GM10266 (cell line): ENCODE results near the gene ESPNL.
"Not testable (repeated sequence)": the region's sequence is repeated elsewhere in the genome, so short reads cannot be mapped to it uniquely, and the experiment has no call there.

Source experiments
- DNase-seq: peaks from one replicate; pipeline ENCODE4 v3.0.0; 2012; ENCODE audit errors: extremely low spot score
- CTCF ChIP-seq: IDR thresholded peaks from 2 replicates; pipeline ENCODE4 v1.5.1; 2012; ENCODE audit warnings: mild to moderate bottlenecking, low read depth; ENCODE audit not compliant: control insufficient read depth, insufficient read depth; ENCODE audit errors: missing control alignments

ESPNL gene

GRCh38 chr2:238060542-238061314 lies 39.4 kb upstream of the ESPNL start, which contains the start of gene SCLY:
Gene SCLY (plus strand): TSS chr2:238061001. CDS start chr2:238061055, 54 bp downstream.
- DNase-seq: peak; percentile 100
- TF ChIP-seq CTCF: no peak

- peak; percentile 45 for DNase-seq
- no peak for TF ChIP-seq CTCF
These were observed 38.6 kb upstream of the ESPNL start for GRCh38 chr2:238061315-238062202.

GRCh38 chr2:238063414-238064189 lies 36.5 kb upstream of the ESPNL start:
- DNase-seq: no peak
- no peak for TF ChIP-seq CTCF

- no peak for DNase-seq
- no peak for TF ChIP-seq CTCF
These were observed 35.8 kb upstream of the ESPNL start for GRCh38 chr2:238064376-238064775.

GRCh38 chr2:238065071-238065846 lies 34.9 kb upstream of the ESPNL start:
- DNase-seq: no peak
- no peak for TF ChIP-seq CTCF

GRCh38 chr2:238066218-238066617 lies 33.9 kb upstream of the ESPNL start:
- DNase-seq: no peak
- TF ChIP-seq CTCF: no peak

GRCh38 chr2:238066718-238067117 lies 33.4 kb upstream of the ESPNL start:
- not testable (repeated sequence) for DNase-seq
